Common myeloid progenitor, CD34-positive (primary cell): ENCODE measurements around the gene IMMP2L.
"Not testable (repeated sequence)": the region's sequence is repeated elsewhere in the genome, so short reads cannot be mapped to it uniquely, and the experiment has no call there.

Experiments
- CTCF ChIA-PET: fragments of 350-600 bp; sonication (Branson Sonifier 250); formaldehyde crosslinking; loops from one replicate; lab custom pipeline; 2021; ENCODE audit warnings: antibody characterized with exemption; lab: Charles Lee
- POLR2A ChIA-PET: fragments of 350-600 bp; sonication (Branson Sonifier 250); formaldehyde crosslinking; loops from one replicate; lab custom pipeline; 2021; ENCODE audit warnings: antibody characterized with exemption; lab: Charles Lee
- DNase-seq, 3 donors: peaks; one replicate each; pipeline versions ENCODE4 v3.0.0 to v3.0.0-alpha.2; 2013
- H3K27ac ChIP-seq, 2 experiments: 1 replicate in 1 of 2; 2 replicates in 1 of 2; pipeline ENCODE4 v1.7.0; 2013; ENCODE audit warnings: inconsistent platforms in 2 of 2, low read length in 2 of 2, mild to moderate bottlenecking in 2 of 2, low read depth in 1 of 2, moderate library complexity in 1 of 2; ENCODE audit not compliant: severe bottlenecking in 2 of 2, insufficient read depth in 1 of 2, poor library complexity in 1 of 2
- H3K27me3 ChIP-seq, 5 experiments: replicated peaks in 2 of 5; 1 replicate in 3 of 5; 2 replicates in 2 of 5; pipeline versions ENCODE4 v1.6.1 to v1.7.0; 2013; ENCODE audit warnings: low read length in 4 of 5, mild to moderate bottlenecking in 2 of 5, moderate library complexity in 2 of 5, inconsistent platforms in 1 of 5; ENCODE audit not compliant: insufficient read depth in 5 of 5, control insufficient read depth in 4 of 5
- H3K36me3 ChIP-seq, 4 experiments: 1 replicate in 2 of 4; 2 replicates in 2 of 4; pipeline versions ENCODE4 v1.6.1 to v1.7.0; 2013; ENCODE audit warnings: low read length in 3 of 4, control low read depth in 1 of 4, mild to moderate bottlenecking in 1 of 4; ENCODE audit not compliant: control insufficient read depth in 4 of 4, insufficient read depth in 4 of 4
- H3K4me1 ChIP-seq, 4 experiments: 1 replicate in 3 of 4; 2 replicates in 1 of 4; pipeline versions ENCODE4 v1.6.1 to v1.7.1; 2013; ENCODE audit warnings: low read length in 3 of 4, mild to moderate bottlenecking in 3 of 4, control low read depth in 1 of 4, inconsistent platforms in 1 of 4, moderate library complexity in 1 of 4; ENCODE audit not compliant: control insufficient read depth in 4 of 4, insufficient read depth in 4 of 4; ENCODE audit errors: control extremely low read depth in 1 of 4
- H3K4me3 ChIP-seq, 7 experiments: 1 replicate in 4 of 7; 2 replicates in 3 of 7; pipeline versions ENCODE4 v1.5.1 to v1.7.0; 2013; ENCODE audit warnings: mild to moderate bottlenecking in 7 of 7, low read length in 6 of 7, moderate library complexity in 6 of 7, inconsistent platforms in 2 of 7, low read depth in 2 of 7, control low read depth in 1 of 7; ENCODE audit not compliant: insufficient read depth in 4 of 7, control insufficient read depth in 1 of 7; ENCODE audit errors: extremely low read depth in 1 of 7
- H3K9me3 ChIP-seq, 5 experiments: 1 replicate in 4 of 5; 2 replicates in 1 of 5; pipeline versions ENCODE4 v1.6.1 to v1.7.1; 2013; ENCODE audit warnings: low read length in 4 of 5, mild to moderate bottlenecking in 2 of 5, inconsistent platforms in 1 of 5, low read depth in 1 of 5, moderate library complexity in 1 of 5; ENCODE audit not compliant: control insufficient read depth in 4 of 5, insufficient read depth in 2 of 5; ENCODE audit errors: control extremely low read depth in 1 of 5
- WGBS: methylation state at CpG from one replicate; pipeline ENCODE4 v1.1.5; 2013; ENCODE audit not compliant: insufficient coverage; 5-methylcytosine and 5-hydroxymethylcytosine counted together

The IMMP2L gene

DNA sequence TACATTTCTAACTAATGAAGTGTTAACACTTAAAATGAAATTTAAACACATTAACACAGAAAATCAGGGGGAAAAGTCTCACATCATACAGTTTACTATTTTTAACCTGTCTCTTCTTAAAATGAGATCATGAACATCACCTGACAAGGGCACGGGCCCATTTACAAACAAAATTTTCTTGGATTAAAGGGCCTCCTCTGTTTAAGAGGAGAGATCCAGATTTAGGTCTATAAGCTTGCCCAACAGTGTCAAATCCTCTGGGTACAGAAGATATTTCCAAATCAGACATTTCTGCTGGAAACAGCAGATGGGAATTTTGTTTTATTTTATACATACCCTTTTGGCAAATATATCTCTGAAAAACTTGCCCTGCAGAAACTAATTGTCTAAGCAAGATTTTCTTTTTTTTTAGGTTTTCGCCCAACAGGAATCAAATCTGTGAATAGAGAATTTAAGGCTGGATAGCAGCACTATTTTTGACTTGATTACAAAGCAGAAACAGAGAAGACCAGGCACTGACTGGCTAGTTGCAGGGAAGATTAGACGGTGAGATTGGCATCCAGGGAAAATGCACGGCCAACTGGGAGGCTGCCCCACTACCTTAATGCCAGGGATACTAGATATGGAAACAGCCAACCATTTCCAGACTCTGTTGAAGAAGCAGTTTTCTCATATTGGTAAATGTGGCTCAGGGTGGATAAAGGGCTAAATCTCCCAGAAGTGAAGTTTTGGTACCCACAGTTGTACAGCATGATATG is 298.0 kb downstream of the IMMP2L start:
- no peaks in the 10 kb centered on the region for H3K9me3 ChIP-seq
- DNase-seq = no peak
- POLR2A ChIA-PET = interaction anchor here (0.6 kb wide), 1 partner anchor 56 kb away, joined by 3 read pairs; no protein-coding TSS in a partner anchor
- H3K36me3 ChIP-seq = no peaks in the 10 kb centered on the region
- no peak overlapping the region for H3K4me3 ChIP-seq
- CTCF ChIA-PET = no interaction called here
- 100% methylated on average over 3 of the region's 4 CpGs for WGBS
- H3K27ac ChIP-seq = no peak overlapping the region
- H3K27me3 ChIP-seq = no peaks in the 10 kb centered on the region
- H3K4me1 ChIP-seq = no peaks in the 10 kb centered on the region

DNA sequence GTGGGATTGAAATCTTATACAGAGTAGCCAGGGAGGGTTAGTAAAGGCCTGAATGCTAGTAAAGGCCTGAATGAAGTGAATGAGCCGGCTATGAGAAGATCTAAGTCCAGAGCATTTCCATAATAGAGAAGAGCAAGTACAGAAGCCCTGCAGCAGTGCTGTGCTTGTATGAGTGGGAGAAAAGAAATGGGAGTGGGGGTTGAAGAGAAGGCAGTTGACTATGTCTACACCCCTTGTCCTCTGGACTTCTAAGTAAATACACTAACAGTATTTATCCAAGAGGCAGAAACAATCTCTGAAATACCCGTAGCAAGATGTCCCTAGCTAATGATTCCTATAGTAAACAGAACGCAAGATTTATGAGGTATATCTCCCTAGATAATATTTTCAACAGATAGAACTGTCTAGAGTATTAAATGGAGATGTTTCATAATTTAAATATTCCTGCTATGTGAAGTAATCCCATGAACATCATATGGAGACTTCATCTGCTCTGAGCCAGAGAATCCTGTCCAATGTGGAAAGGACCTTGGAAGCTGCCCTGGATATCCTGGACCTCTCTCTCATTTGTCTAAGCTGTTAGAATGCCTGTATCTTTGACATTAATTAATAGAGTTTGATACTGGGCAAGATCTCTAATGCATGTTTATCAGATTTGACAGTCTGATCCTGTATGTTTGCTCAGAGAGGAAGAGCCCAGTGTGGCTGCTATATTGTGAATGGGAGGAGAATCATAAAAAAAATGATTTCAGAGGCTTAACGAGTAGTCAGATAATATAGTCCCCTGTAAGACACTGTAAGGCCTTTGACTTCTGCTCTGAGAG is 299.8 kb downstream of the IMMP2L start:
- Histone ChIP-seq H3K36me3 (no peaks in the 10 kb centered on the region), H3K4me3 (no peak overlapping the region), H3K4me1 (no peaks in the 10 kb centered on the region), H3K9me3 (no peaks in the 10 kb centered on the region), H3K27me3 (no peaks in the 10 kb centered on the region), H3K27ac (no peak overlapping the region)
- ChIA-PET CTCF (no interaction called here), POLR2A (no interaction called here)
- 100% methylated on average over 2 of the region's 4 CpGs for WGBS
- no peak for DNase-seq

DNA sequence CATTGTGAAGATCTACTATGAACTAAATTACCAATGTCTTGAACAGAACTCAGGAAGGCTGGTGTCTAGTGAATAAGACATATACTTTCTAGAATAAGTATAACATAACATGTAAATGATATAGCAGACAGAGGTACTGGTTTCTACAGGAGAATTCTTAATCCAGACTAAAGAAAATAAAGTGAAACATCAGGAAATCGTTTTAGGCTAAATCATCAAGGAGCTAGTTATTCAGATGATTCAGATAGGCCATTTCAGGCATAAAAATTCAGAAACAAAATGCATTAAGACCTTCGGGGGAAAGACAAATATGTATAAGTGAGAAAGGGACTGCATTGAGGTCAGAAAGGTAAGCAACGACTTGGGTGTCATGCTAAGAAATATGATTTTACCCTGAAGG is 300.8 kb downstream of the IMMP2L start:
- ChIA-PET POLR2A (no interaction called here), CTCF (no interaction called here)
- WGBS = 100% methylated on average over 3 of the region's 3 CpGs
- DNase-seq = no peak
- Histone ChIP-seq H3K27ac (no peak overlapping the region), H3K36me3 (no peaks in the 10 kb centered on the region), H3K4me1 (no peaks in the 10 kb centered on the region), H3K9me3 (no peaks in the 10 kb centered on the region), H3K4me3 (no peak overlapping the region), H3K27me3 (no peaks in the 10 kb centered on the region)

DNA sequence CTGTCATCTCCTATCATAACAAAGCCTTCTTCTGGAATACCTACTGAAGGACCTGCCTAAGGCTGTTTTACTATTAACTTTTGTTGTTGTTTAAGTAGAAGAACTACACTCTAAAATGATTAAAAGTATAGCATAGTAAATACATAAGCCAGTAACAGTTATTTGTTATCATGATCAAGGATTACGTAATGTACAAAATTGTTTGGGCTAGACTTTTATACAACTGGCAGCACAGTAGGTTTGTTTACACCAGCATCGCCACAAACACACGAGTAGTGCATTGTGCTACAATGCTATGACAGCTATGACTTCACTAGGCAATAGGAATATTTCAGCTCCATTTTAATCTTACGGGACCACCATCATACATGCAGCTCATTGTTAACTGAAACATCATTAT is 302.3 kb downstream of the IMMP2L start:
- ChIA-PET CTCF (no interaction called here), POLR2A (no interaction called here)
- no peaks in the 10 kb centered on the region for H3K9me3 ChIP-seq
- no peak overlapping the region for H3K4me3 ChIP-seq
- no peaks in the 10 kb centered on the region for H3K4me1 ChIP-seq
- H3K27me3 ChIP-seq = no peaks in the 10 kb centered on the region
- H3K27ac ChIP-seq = no peak overlapping the region
- DNase-seq = no peak
- WGBS = 100% methylated on average over 2 of the region's 4 CpGs
- no peaks in the 10 kb centered on the region for H3K36me3 ChIP-seq

- POLR2A ChIA-PET = no interaction called here
- DNase-seq = no peak
Measured at GRCh38 chr7:111256391-111256790, 305.9 kb downstream of the IMMP2L start.

GRCh38 chr7:111255576-111255975 is 306.7 kb downstream of the IMMP2L start:
- H3K9me3 ChIP-seq = peaks cover 0 to 3% (median 0%) of the 10 kb centered on the region in 5 experiments
- no peaks in the 10 kb centered on the region for H3K4me1 ChIP-seq
- H3K27ac ChIP-seq = no peak overlapping the region
- no peak overlapping the region for H3K4me3 ChIP-seq
- CTCF ChIA-PET = no interaction called here
- no peak for DNase-seq
- no peaks in the 10 kb centered on the region for H3K27me3 ChIP-seq
- POLR2A ChIA-PET = no interaction called here
- H3K36me3 ChIP-seq = no peaks in the 10 kb centered on the region

More at GRCh38 chr7:111256391-111256790, 305.9 kb downstream of the IMMP2L start:
- Histone ChIP-seq H3K27ac (no peak overlapping the region), H3K4me3 (no peak overlapping the region), H3K27me3 (no peaks in the 10 kb centered on the region), H3K9me3 (peaks cover 0 to 3% (median 0%) of the 10 kb centered on the region in 5 experiments), H3K36me3 (no peaks in the 10 kb centered on the region), H3K4me1 (no peaks in the 10 kb centered on the region)
- no CpG with 5 or more reads among the region's 1 CpG for WGBS
- CTCF ChIA-PET = no interaction called here

DNA sequence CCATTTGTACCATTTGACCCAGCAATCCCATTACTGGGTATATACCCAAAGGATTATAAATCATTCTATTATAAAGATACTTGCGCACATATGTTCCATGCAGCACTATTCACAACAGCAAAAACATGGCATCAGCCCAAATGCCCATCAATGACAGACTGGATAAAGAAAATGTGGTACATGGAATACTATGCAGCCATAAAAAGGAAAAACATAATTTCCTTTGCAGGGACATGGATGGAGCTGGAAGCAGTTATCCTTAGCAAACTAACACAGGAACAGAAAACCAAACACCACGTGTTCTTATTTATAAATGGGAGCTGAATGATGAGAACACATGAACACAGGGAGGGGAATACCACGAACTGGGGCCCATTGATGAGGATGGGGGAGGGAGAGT is 310.9 kb downstream of the IMMP2L start:
- CTCF ChIA-PET = interaction anchor here (0.7 kb wide), 1 partner anchor 101 kb away, joined by 3 read pairs; no protein-coding TSS in a partner anchor
- H3K4me3 ChIP-seq, DNase-seq, H3K4me1 ChIP-seq, H3K27ac ChIP-seq, POLR2A ChIA-PET, H3K36me3 ChIP-seq, H3K9me3 ChIP-seq, H3K27me3 ChIP-seq: not testable (repeated sequence)
- WGBS = 100% methylated on average over 1 of the region's 3 CpGs
